SK-N-SH (cell line): ENCODE data around the gene PSKH1.

Experiments
- CTCF ChIP-seq: fragments of 200-600 bp; sonication (generic); IDR thresholded peaks from 2 replicates; pipeline ENCODE4 v1.6.1; 2017; ENCODE audit warnings: antibody characterized with exemption, mild to moderate bottlenecking, moderate library complexity
- FOXJ3 ChIP-seq: sonication (generic); formaldehyde crosslinking; IDR thresholded peaks from 2 replicates; pipeline ENCODE4 v1.5.1; 2020; ENCODE audit warnings: mild to moderate bottlenecking, missing genetic modification reagents
- SIN3A ChIP-seq: IDR thresholded peaks from 2 replicates; pipeline ENCODE4 v1.6.1; 2012; ENCODE audit warnings: low read depth, mild to moderate bottlenecking, low read length, moderate library complexity, borderline replicate concordance
- SMC3 ChIP-seq: IDR thresholded peaks from 2 replicates; pipeline ENCODE4 v1.6.1; 2012; ENCODE audit warnings: low read depth, low read length, improper control_type of control experiment

DNA sequence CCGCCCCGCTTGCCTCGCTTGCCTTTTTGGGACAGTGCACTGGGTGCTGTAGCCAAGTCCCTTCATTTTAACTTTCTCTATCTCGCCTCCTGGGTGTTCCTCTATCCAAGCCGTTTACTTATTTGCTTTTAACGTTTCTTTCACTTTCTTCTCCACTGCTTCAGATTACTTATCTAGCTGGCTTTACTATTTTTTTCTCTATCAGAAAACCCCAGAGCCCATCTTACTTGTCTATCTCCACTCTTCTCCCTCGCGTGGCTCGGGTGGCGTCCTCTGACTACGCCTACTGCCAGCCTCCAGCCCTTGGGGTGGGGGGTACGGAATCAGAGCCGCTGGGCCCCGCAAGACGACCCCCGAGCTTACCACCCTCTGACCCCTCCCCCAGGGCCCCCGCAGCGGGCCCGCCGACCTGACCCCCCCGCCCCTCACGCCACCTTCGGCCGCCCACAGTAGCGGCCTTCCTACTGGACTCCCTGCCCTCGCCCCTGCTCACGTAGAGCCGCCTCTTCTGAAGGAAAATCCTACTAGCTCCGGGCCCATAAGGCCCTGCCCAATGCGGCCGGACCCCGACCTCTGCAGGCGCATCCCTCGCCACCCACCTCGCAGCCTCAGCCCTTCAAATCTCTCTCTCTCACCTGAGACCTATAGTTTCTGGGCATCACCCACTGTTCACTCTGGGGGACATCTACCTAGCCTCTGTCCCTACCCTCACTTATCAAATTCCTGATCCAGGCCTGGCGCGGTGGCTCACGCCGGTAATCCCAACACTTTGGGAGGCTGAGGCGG, 76.4 kb downstream of the PSKH1 start:
- TF ChIP-seq FOXJ3 = no peak
- no peak for TF ChIP-seq CTCF
- TF ChIP-seq SIN3A = no peak
- no peak for TF ChIP-seq SMC3
